A549 (cell line): ENCODE measurements around the gene RNGTT. TPM values are rescaled to one million over a fixed set of nuclear protein-coding genes. Genes with fewer than 3 reads are reported as not detected.
A peak's percentile ranks its signal among the peaks of the same experiment; 100 is the strongest.

ENCODE experiments used
- ATAC-seq, 2 experiments: fragments of 200-7000 bp in 1 of 2; fragments of >200 bp in 1 of 2; cut with Nextera tagmentation in 1 of 2; cut with Tn5 transposase in 1 of 2; 3 replicates each; pipeline versions ENCODE4 v1.8.0 to v1.9.1; 2018 to 2020; ENCODE audit warnings: mild to moderate bottlenecking in 1 of 2, moderate library complexity in 1 of 2
- CTCF ChIA-PET: fragments of 300-600 bp; sonication (Branson Sonifier 250); formaldehyde crosslinking; extraction: SDS; loops from one replicate; lab custom pipeline; 2021; ENCODE audit warnings: antibody characterized with exemption, inconsistent platforms; lab: Yijun Ruan, JAX
- POLR2A ChIA-PET: fragments of 350-600 bp; formaldehyde crosslinking; extraction: SDS; loops from one replicate; lab custom pipeline; 2021; ENCODE audit warnings: antibody characterized with exemption, inconsistent platforms; lab: Yijun Ruan, JAX
- DNase-seq, 2 experiments: peaks; one replicate each; pipeline versions ENCODE4 v3.0.0 to v3.0.0-alpha.2; 2011 to 2016; ENCODE audit warnings: low read depth in 1 of 2, low spot score in 1 of 2
- FAIRE-seq: peaks from 2 replicates; lab custom pipeline; 2011; peaks lifted over from hg19 to GRCh38; lab: Jason Lieb, UNC
- H3K27ac ChIP-seq, 2 experiments: fragments of >200 bp; sonication (Bioruptor Twin); formaldehyde crosslinking; 3 replicates each; pipeline ENCODE4 v1.5.1; 2016 to 2017
- H3K4me1 ChIP-seq: fragments of >200 bp; sonication (Bioruptor Twin); formaldehyde crosslinking; 3 replicates; pipeline ENCODE4 v1.6.1; 2016
- H3K4me2 ChIP-seq: fragments of >200 bp; sonication (Bioruptor Twin); formaldehyde crosslinking; 3 replicates; pipeline ENCODE4 v1.6.1; 2016
- H3K4me3 ChIP-seq: fragments of >200 bp; sonication (Bioruptor Twin); formaldehyde crosslinking; 3 replicates; pipeline ENCODE4 v1.5.1; 2016
- H3K9me3 ChIP-seq: fragments of >200 bp; sonication (Bioruptor Twin); formaldehyde crosslinking; 3 replicates; pipeline ENCODE4 v1.6.1; 2016
- EHF ChIP-seq: fragments of 250-450 bp; sonication (Bioruptor Pico); IDR thresholded peaks from 2 replicates; pipeline ENCODE4 v1.5.0; 2020; ENCODE audit warnings: mild to moderate bottlenecking
- EHMT2 ChIP-seq: fragments of 200-600 bp; sonication (generic); IDR thresholded peaks from 2 replicates; pipeline ENCODE4 v1.6.1; 2016; ENCODE audit warnings: antibody characterized with exemption, low read depth, mild to moderate bottlenecking, moderate library complexity
- ELK1 ChIP-seq: fragments of 150-350 bp; IDR thresholded peaks from 2 replicates; pipeline ENCODE4 v1.6.1; 2014; ENCODE audit warnings: low read depth, mild to moderate bottlenecking, low read length
- FOSB ChIP-seq: fragments of 250-450 bp; sonication (Bioruptor Pico); IDR thresholded peaks from 2 replicates; pipeline ENCODE4 v1.5.0; 2020; ENCODE audit warnings: mild to moderate bottlenecking, moderate library complexity
- FOSL2 ChIP-seq, 2 experiments: fragments of 450-650 bp in 1 of 2; fragments of >200 bp in 1 of 2; sonication (Bioruptor Twin) in 1 of 2; formaldehyde crosslinking; IDR thresholded peaks; 2 replicates each; pipeline versions ENCODE4 v1.5.0 to v1.6.1; 2016 to 2020; ENCODE audit warnings: mild to moderate bottlenecking in 1 of 2, moderate library complexity in 1 of 2
- HDAC2 ChIP-seq: fragments of 200-600 bp; sonication (generic); IDR thresholded peaks from 2 replicates; pipeline ENCODE4 v1.6.1; 2016
- HEYL ChIP-seq: fragments of 250-450 bp; sonication (Bioruptor Pico); IDR thresholded peaks from 2 replicates; pipeline ENCODE4 v1.8.0; 2021; ENCODE audit warnings: mild to moderate bottlenecking, moderate library complexity
- HOXB13 ChIP-seq: fragments of 250-450 bp; sonication (Bioruptor Pico); IDR thresholded peaks from 2 replicates; pipeline ENCODE4 v1.5.0; 2020; ENCODE audit warnings: low read depth, mild to moderate bottlenecking, moderate library complexity
- JUNB ChIP-seq: fragments of >200 bp; sonication (Bioruptor Twin); formaldehyde crosslinking; IDR thresholded peaks from 2 replicates; pipeline ENCODE4 v1.6.1; 2016
- KDM1A ChIP-seq: fragments of 200-600 bp; sonication (generic); IDR thresholded peaks from 2 replicates; pipeline ENCODE4 v1.6.1; 2016; ENCODE audit warnings: low read depth, mild to moderate bottlenecking
- MAFK ChIP-seq: fragments of 450-650 bp; IDR thresholded peaks from 2 replicates; pipeline ENCODE4 v1.6.1; 2014; ENCODE audit not compliant: partially characterized antibody
- NFE2L2 ChIP-seq: fragments of 150-350 bp; conservative IDR thresholded peaks from 2 replicates; pipeline ENCODE4 v1.6.1; 2014; ENCODE audit warnings: low read length
- POLR2A ChIP-seq: IDR thresholded peaks from 2 replicates; pipeline ENCODE4 v1.6.1; 2012; ENCODE audit warnings: mild to moderate bottlenecking, low read length
- RAD21 ChIP-seq, 2 experiments: fragments of >200 bp in 1 of 2; sonication (Bioruptor Twin) in 1 of 2; formaldehyde crosslinking in 1 of 2; IDR thresholded peaks in 1 of 2; conservative IDR thresholded peaks in 1 of 2; 2 replicates in 1 of 2; 3 replicates in 1 of 2; pipeline ENCODE4 v1.6.1; 2012 to 2018; ENCODE audit warnings: inconsistent platforms in 1 of 2
- RCOR1 ChIP-seq: fragments of 150-350 bp; IDR thresholded peaks from 2 replicates; pipeline ENCODE4 v1.6.1; 2014; ENCODE audit warnings: antibody characterized with exemption, low read length, low read depth
- RNF2 ChIP-seq: fragments of 200-600 bp; sonication (generic); IDR thresholded peaks from 2 replicates; pipeline ENCODE4 v1.6.1; 2016; ENCODE audit warnings: low read depth, mild to moderate bottlenecking, antibody characterized with exemption, moderate library complexity, borderline replicate concordance
- SREBF2 ChIP-seq: fragments of 450-650 bp; IDR thresholded peaks from 2 replicates; pipeline ENCODE4 v1.6.1; 2014; ENCODE audit warnings: mild to moderate bottlenecking, moderate library complexity
- USF2 ChIP-seq: fragments of 450-650 bp; IDR thresholded peaks from 2 replicates; pipeline ENCODE4 v1.6.1; 2014; ENCODE audit warnings: antibody characterized with exemption
- WGBS: methylation state at CpG from one replicate; pipeline ENCODE4 v1.1.6; 2017; ENCODE audit errors: missing lambda C conversion rate; 5-methylcytosine and 5-hydroxymethylcytosine counted together
- polyA plus RNA-seq, 4 experiments: library from polyadenylated mRNA; depleted of rRNA in 3 of 4; stranded (reverse); fragments of >200 nt; fragmentation: RNase III in 1 of 4; extraction: RNeasy Plus Mini Kit Qiagen cat#74134 plus additional on column Dnase treatment in 1 of 4; gene quantifications; 2 replicates in 3 of 4; 3 replicates in 1 of 4; pipeline ENCODE4 v1.2.3, GENCODE V29; 2011 to 2017
- TF ChIP-seq, protein P1 (sequence below): fragments of >200 bp; sonication (Bioruptor Twin); formaldehyde crosslinking; IDR thresholded peaks from 3 replicates; pipeline ENCODE4 v1.6.1; 2016
- TF ChIP-seq, protein P2 (sequence below): IDR thresholded peaks from 2 replicates; pipeline ENCODE4 v1.6.1; 2012
- TF ChIP-seq, protein P3 (sequence below): IDR thresholded peaks from 2 replicates; pipeline ENCODE4 v1.6.1; 2012

RNGTT gene
- polyA plus RNA-seq, 2 of the 4 experiments (the other 2 are of a cell fraction), result 11.6 to 15.0 TPM

- Histone ChIP-seq H3K4me2 (no peak overlapping the region), H3K9me3 (no peaks in the 10 kb centered on the region), H3K27ac (no peak overlapping the region), H3K4me1 (peaks cover 11% of the 10 kb centered on the region), H3K4me3 (no peak overlapping the region)
- no peak for DNase-seq
- WGBS, result 69% methylated on average over 5 of the region's 5 CpGs
- ChIA-PET POLR2A (no interaction called here), CTCF (no interaction called here)
- no peak for FAIRE-seq
- TF ChIP-seq HEYL (CRISPR knock-in tag) (no peak), HOXB13 (CRISPR knock-in tag) (no peak), MAFK (no peak)
- ATAC-seq, result no peak
Observed at GRCh38 chr6:88666901-88667300, 296.5 kb downstream of the RNGTT start.

DNA sequence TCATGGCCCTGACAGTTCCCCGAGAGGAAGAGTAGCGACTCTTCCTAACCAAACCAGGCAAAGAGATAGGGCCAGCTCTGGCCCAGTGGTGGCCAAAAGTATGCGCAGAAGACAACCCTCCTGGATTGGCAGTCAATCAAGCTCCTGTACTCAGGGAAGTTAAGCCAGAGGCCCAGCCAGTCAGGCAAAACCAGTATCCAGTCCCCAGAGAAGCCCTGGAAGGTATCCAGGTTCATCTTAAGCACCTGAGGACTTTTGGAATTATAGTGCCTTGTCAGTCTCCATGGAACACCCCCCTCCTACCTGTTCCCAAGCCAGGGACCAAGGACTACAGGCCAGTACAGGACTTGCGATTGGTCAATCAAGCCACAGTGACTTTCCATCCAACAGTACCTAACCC is 298.3 kb downstream of the RNGTT start:
- ChIA-PET CTCF (no interaction called here), POLR2A (no interaction called here)
- Histone ChIP-seq H3K9me3 (no peaks in the 10 kb centered on the region), H3K4me1 (peaks cover 13% of the 10 kb centered on the region), H3K4me3 (no peak overlapping the region), H3K27ac (no peak overlapping the region), H3K4me2 (no peak overlapping the region)
- ATAC-seq (no peak), FAIRE-seq (no peak), DNase-seq (no peak)
- TF ChIP-seq EHF, result no peak
- no peak for TF ChIP-seq EHMT2
- WGBS, result 90% methylated on average over 4 of the region's 4 CpGs

DNA sequence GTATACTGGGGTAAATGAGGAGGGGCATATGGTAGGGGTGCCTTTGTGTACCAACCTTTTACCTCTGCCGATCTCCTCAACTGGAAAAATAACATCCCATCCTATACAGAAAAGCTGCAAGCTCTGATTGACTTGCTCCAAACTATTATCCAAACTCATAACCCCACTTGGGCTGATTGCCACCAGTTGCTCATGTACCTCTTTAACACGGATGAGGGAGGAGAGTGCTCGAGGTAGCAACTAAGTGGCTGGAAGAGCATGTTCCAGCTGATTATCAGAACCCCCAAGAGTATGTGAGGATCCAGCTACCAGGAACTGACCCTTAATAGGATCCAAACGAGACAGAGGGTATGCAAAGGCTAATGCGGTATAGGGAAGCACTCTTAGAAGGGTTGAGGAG is 299.6 kb downstream of the RNGTT start:
- TF ChIP-seq HOXB13 (CRISPR knock-in tag), result no peak
- no peak for TF ChIP-seq USF2
- no peak for TF ChIP-seq JUNB
- TF ChIP-seq SREBF2, result no peak
- DNase-seq (no peak), FAIRE-seq (no peak), ATAC-seq (no peak)
- Histone ChIP-seq H3K4me3 (no peak overlapping the region), H3K27ac (no peak overlapping the region), H3K9me3 (no peaks in the 10 kb centered on the region), H3K4me1 (peaks cover 13% of the 10 kb centered on the region), H3K4me2 (no peak overlapping the region)
- 96% methylated on average over 5 of the region's 5 CpGs for WGBS
- ChIA-PET CTCF (no interaction called here), POLR2A (no interaction called here)

DNA sequence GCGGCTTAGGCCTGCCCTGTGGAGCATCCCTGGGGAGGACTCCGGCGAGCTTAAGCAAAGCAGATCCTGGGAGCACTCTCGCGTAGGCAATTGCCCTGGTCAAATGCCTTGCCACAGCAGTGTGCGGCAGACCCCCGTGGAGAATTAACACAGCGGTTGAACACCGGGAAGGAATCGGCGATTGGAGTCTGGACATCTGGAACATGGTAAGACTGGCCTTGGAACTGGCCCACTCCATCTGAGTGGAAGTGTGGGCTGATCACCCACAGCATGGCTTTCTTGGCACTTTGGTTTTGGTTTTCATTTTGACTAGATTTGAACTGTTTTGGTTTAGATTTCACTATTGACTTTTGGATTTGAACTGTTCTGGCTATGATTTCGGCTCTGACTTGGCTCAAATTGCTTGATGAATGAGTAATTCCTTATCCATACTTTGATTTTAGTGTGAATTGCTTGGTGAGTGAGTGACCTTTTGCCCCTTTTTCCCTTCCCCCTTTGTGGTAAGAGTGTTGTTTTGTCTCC is 300.7 kb downstream of the RNGTT start:
- no peaks in the 10 kb centered on the region for H3K9me3 ChIP-seq
- no peak for TF ChIP-seq KDM1A
- no peak for TF ChIP-seq ELK1
- no peak for TF ChIP-seq RAD21 (conservative IDR thresholded peaks at IDR 0.05 in 1 of 2, IDR thresholded peaks at IDR 0.05 in 1 of 2)
- TF ChIP-seq, protein P1, sequence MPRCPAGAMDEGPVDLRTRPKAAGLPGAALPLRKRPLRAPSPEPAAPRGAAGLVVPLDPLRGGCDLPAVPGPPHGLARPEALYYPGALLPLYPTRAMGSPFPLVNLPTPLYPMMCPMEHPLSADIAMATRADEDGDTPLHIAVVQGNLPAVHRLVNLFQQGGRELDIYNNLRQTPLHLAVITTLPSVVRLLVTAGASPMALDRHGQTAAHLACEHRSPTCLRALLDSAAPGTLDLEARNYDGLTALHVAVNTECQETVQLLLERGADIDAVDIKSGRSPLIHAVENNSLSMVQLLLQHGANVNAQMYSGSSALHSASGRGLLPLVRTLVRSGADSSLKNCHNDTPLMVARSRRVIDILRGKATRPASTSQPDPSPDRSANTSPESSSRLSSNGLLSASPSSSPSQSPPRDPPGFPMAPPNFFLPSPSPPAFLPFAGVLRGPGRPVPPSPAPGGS, result no peak
- TF ChIP-seq NFE2L2, result no peak
- no peak for TF ChIP-seq FOSL2 (IDR thresholded peaks at IDR 0.05)
- TF ChIP-seq FOSL2 (CRISPR knock-in tag; IDR thresholded peaks at IDR 0.05), result no peak
- TF ChIP-seq RCOR1, result no peak
- TF ChIP-seq JUNB, result no peak
- TF ChIP-seq HOXB13 (CRISPR knock-in tag), result no peak
- no peak for TF ChIP-seq RNF2
- TF ChIP-seq HDAC2, result no peak
- TF ChIP-seq, protein P2, sequence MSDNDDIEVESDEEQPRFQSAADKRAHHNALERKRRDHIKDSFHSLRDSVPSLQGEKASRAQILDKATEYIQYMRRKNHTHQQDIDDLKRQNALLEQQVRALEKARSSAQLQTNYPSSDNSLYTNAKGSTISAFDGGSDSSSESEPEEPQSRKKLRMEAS, result no peak
- TF ChIP-seq, protein P3, sequence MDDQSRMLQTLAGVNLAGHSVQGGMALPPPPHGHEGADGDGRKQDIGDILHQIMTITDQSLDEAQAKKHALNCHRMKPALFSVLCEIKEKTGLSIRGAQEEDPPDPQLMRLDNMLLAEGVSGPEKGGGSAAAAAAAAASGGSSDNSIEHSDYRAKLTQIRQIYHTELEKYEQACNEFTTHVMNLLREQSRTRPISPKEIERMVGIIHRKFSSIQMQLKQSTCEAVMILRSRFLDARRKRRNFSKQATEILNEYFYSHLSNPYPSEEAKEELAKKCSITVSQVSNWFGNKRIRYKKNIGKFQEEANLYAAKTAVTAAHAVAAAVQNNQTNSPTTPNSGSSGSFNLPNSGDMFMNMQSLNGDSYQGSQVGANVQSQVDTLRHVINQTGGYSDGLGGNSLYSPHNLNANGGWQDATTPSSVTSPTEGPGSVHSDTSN, result no peak
- no peak for TF ChIP-seq FOSB (CRISPR knock-in tag)
- no peak for TF ChIP-seq USF2
- no peak for TF ChIP-seq MAFK
- no peak for TF ChIP-seq POLR2A
- CTCF ChIA-PET, result no interaction called here
- DNase-seq, result no peak
- peaks cover 13% of the 10 kb centered on the region for H3K4me1 ChIP-seq
- H3K4me2 ChIP-seq, result peak overlapping the region; percentile 55
- POLR2A ChIA-PET, result no interaction called here
- H3K27ac ChIP-seq, result peak overlapping the region; percentile 33 to 72; a peak in 3 of 6 replicates
- no peak for FAIRE-seq
- ATAC-seq, result no peak
- H3K4me3 ChIP-seq, result no peak overlapping the region
- WGBS, result 91% methylated on average over 11 of the region's 12 CpGs
